HTERT RPE-1 (cell line): ENCODE data around the gene CASP4.

Source experiments
- in situ Hi-C: fragments of 300-500 bp; cut with MboI; formaldehyde crosslinking; loops from 4 replicates; pipeline ENCODE4 v1.14.3; 2020; ENCODE audit warnings: low sequenced_read_pairs

CASP4 gene

GRCh38 chr11:104895634-104896033, 72.7 kb downstream of the CASP4 start:
- in situ Hi-C loops = no loop called here

GRCh38 chr11:104893876-104894275, 74.5 kb downstream of the CASP4 start:
- in situ Hi-C loops = no loop called here
